GM23248 (cell line): ENCODE data around the gene BCL11B.

Experiments used
- EZH2 ChIP-seq: fragments of 200-600 bp; sonication (generic); IDR thresholded peaks from 2 replicates; pipeline ENCODE4 v1.6.1; 2018; ENCODE audit warnings: antibody characterized with exemption, mild to moderate bottlenecking; ENCODE audit not compliant: insufficient read depth, poor library complexity, severe bottlenecking
- EZH2phosphoT487 ChIP-seq: fragments of 200-600 bp; sonication (generic); IDR thresholded peaks from 2 replicates; pipeline ENCODE4 v1.6.1; 2018; ENCODE audit warnings: antibody characterized with exemption, moderate library complexity, mild to moderate bottlenecking, low read depth; ENCODE audit not compliant: insufficient read depth

DNA sequence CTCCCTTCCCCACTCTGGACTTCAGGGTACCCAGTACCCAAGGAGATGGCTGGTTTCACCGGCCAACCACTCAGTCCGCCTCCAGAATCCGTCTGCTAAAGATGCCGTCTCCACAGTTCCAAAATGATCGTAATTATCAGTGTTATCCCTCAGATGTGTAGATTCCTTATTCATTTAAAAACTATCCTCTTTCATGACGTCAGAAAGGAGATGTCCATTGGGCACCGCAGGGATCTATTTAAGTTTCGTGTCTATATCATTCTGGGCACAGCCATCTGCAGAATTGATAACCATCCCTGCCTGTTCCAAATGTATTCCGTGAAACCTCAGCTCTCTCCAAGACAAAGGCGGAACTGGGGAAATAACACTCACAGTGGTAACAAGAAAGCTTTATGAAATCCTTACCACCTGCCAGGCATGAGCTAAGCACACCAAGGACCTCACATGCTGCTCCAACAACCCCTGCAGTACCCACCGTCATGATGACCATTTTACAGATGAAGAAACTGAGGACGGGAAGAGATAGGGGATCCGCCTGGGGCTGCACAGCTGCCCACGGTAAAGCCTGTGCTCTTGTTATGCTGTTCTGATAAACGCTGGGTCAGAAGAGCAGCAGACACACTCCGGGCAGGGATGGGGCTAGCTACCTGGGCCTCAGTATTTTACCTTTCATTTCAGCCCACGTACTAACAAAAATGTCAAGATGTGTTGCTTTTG is 90.0 kb downstream of the BCL11B start:
- TF ChIP-seq EZH2 (no peak), EZH2phosphoT487 (no peak)
